SJCRH30 (cell line): Measurements from ENCODE around the gene RPL27A. TPM values are rescaled to one million over a fixed set of nuclear protein-coding genes. Genes with fewer than 3 reads are reported as not detected.

Experiments
- DNase-seq, 2 experiments: peaks; one replicate each; pipeline ENCODE4 v3.0.0-alpha.2; 2015 to 2020
- H3K27ac ChIP-seq: fragments of 250-450 bp; sonication (Bioruptor Pico); 2 replicates; pipeline ENCODE4 v1.5.1; 2020; ENCODE audit warnings: mild to moderate bottlenecking, moderate library complexity
- H3K27me3 ChIP-seq: fragments of 250-450 bp; sonication (Bioruptor Pico); 2 replicates; pipeline ENCODE4 v1.5.1; 2020; ENCODE audit warnings: mild to moderate bottlenecking, moderate library complexity
- H3K36me3 ChIP-seq: fragments of 250-450 bp; sonication (Bioruptor Pico); 2 replicates; pipeline ENCODE4 v1.5.1; 2020; ENCODE audit warnings: mild to moderate bottlenecking, moderate library complexity
- H3K4me1 ChIP-seq: fragments of 250-450 bp; sonication (Bioruptor Pico); 2 replicates; pipeline ENCODE4 v1.5.1; 2020; ENCODE audit warnings: mild to moderate bottlenecking, moderate library complexity
- H3K4me3 ChIP-seq: fragments of 250-450 bp; sonication (Bioruptor Pico); 2 replicates; pipeline ENCODE4 v1.5.1; 2020; ENCODE audit warnings: mild to moderate bottlenecking, moderate library complexity
- H3K9me3 ChIP-seq: fragments of 250-450 bp; sonication (Bioruptor Pico); replicated peaks from 2 replicates; pipeline ENCODE4 v1.5.1; 2020; ENCODE audit warnings: mild to moderate bottlenecking, moderate library complexity
- total RNA-seq: library from RNA; depleted of rRNA; stranded (reverse); fragments of >200 nt; shearing (Covaris generic); gene quantifications from 2 replicates; pipeline ENCODE4 v1.2.3, GENCODE V29; 2014

RPL27A gene
- total RNA-seq, 1 experiment from 2014 or later: 1,468 TPM

- peaks cover 45% of the 10 kb centered on the region for H3K36me3 ChIP-seq
- H3K4me1 ChIP-seq: peaks cover 27% of the 10 kb centered on the region
- no peaks in the 10 kb centered on the region for H3K27me3 ChIP-seq
- H3K9me3 ChIP-seq: no peaks in the 10 kb centered on the region
- H3K27ac ChIP-seq: no peak overlapping the region
- no peak for DNase-seq
- H3K4me3 ChIP-seq: no peak overlapping the region
These were observed 19.5 kb downstream of the RPL27A start for GRCh38 chr11:8701891-8702597.

- DNase-seq: no peak
- no peaks in the 10 kb centered on the region for H3K9me3 ChIP-seq
- peaks cover 43% of the 10 kb centered on the region for H3K36me3 ChIP-seq
- no peaks in the 10 kb centered on the region for H3K27me3 ChIP-seq
- H3K4me3 ChIP-seq: no peak overlapping the region
- no peak overlapping the region for H3K27ac ChIP-seq
- peaks cover 27% of the 10 kb centered on the region for H3K4me1 ChIP-seq
These were observed 20.0 kb downstream of the RPL27A start for GRCh38 chr11:8702598-8702915.

- H3K27me3 ChIP-seq: no peaks in the 10 kb centered on the region
- H3K4me3 ChIP-seq: no peak overlapping the region
- DNase-seq: no peak
- H3K9me3 ChIP-seq: no peaks in the 10 kb centered on the region
- H3K4me1 ChIP-seq: peaks cover 18% of the 10 kb centered on the region
- H3K27ac ChIP-seq: no peak overlapping the region
- H3K36me3 ChIP-seq: peaks cover 42% of the 10 kb centered on the region
These were observed 21.5 kb downstream of the RPL27A start for GRCh38 chr11:8704136-8704535.

GRCh38 chr11:8705146-8705545 is 22.6 kb downstream of the RPL27A start:
- H3K27me3 ChIP-seq: no peaks in the 10 kb centered on the region
- peaks cover 8% of the 10 kb centered on the region for H3K4me1 ChIP-seq
- no peak for DNase-seq
- H3K36me3 ChIP-seq: peaks cover 44% of the 10 kb centered on the region
- no peak overlapping the region for H3K27ac ChIP-seq
- no peaks in the 10 kb centered on the region for H3K9me3 ChIP-seq
- no peak overlapping the region for H3K4me3 ChIP-seq

GRCh38 chr11:8706673-8707432 is 24.3 kb downstream of the RPL27A start:
- Histone ChIP-seq H3K4me3 (no peak overlapping the region), H3K27ac (no peak overlapping the region), H3K4me1 (no peaks in the 10 kb centered on the region; the same call in 1 of the 2 replicates), H3K27me3 (no peaks in the 10 kb centered on the region), H3K36me3 (peaks cover 45% of the 10 kb centered on the region), H3K9me3 (no peaks in the 10 kb centered on the region)
- DNase-seq: no peak

GRCh38 chr11:8707541-8708191 is 25.1 kb downstream of the RPL27A start:
- Histone ChIP-seq H3K36me3 (peaks cover 50% of the 10 kb centered on the region), H3K9me3 (no peaks in the 10 kb centered on the region), H3K4me1 (no peaks in the 10 kb centered on the region; the same call in 1 of the 2 replicates), H3K27me3 (no peaks in the 10 kb centered on the region), H3K27ac (no peak overlapping the region), H3K4me3 (no peak overlapping the region)
- DNase-seq: no peak

- peak; percentile 38 for DNase-seq
- Histone ChIP-seq H3K27me3 (no peaks in the 10 kb centered on the region), H3K9me3 (no peaks in the 10 kb centered on the region), H3K4me1 (no peaks in the 10 kb centered on the region; the same call in 1 of the 2 replicates), H3K36me3 (peaks cover 58% of the 10 kb centered on the region), H3K4me3 (no peak overlapping the region), H3K27ac (no peak overlapping the region)
These were observed 26.5 kb downstream of the RPL27A start for GRCh38 chr11:8709002-8709672.

GRCh38 chr11:8709777-8710176 is 27.2 kb downstream of the RPL27A start:
- Histone ChIP-seq H3K36me3 (peaks cover 63% of the 10 kb centered on the region), H3K27ac (no peak overlapping the region), H3K9me3 (no peaks in the 10 kb centered on the region), H3K4me3 (no peak overlapping the region), H3K27me3 (no peaks in the 10 kb centered on the region), H3K4me1 (no peaks in the 10 kb centered on the region; the same call in 1 of the 2 replicates)
- DNase-seq: no peak

- no peak for DNase-seq
- H3K4me3 ChIP-seq: no peak overlapping the region
- H3K4me1 ChIP-seq: no peaks in the 10 kb centered on the region; the same call in 1 of the 2 replicates
- H3K27ac ChIP-seq: no peak overlapping the region
- H3K27me3 ChIP-seq: no peaks in the 10 kb centered on the region
- H3K9me3 ChIP-seq: no peaks in the 10 kb centered on the region
- H3K36me3 ChIP-seq: peaks cover 59% of the 10 kb centered on the region
These were observed 29.4 kb downstream of the RPL27A start for GRCh38 chr11:8711895-8712442.

- no peaks in the 10 kb centered on the region for H3K9me3 ChIP-seq
- H3K4me1 ChIP-seq: peaks cover 3% of the 10 kb centered on the region
- H3K27me3 ChIP-seq: no peaks in the 10 kb centered on the region
- no peak for DNase-seq
- H3K27ac ChIP-seq: no peak overlapping the region
- no peak overlapping the region for H3K4me3 ChIP-seq
- H3K36me3 ChIP-seq: peaks cover 61% of the 10 kb centered on the region
These were observed 29.9 kb downstream of the RPL27A start for GRCh38 chr11:8712506-8712905.

- H3K4me3 ChIP-seq: no peak overlapping the region
- H3K27me3 ChIP-seq: no peaks in the 10 kb centered on the region
- DNase-seq: no peak
- H3K27ac ChIP-seq: no peak overlapping the region
- H3K36me3 ChIP-seq: peaks cover 53% of the 10 kb centered on the region
- H3K9me3 ChIP-seq: no peaks in the 10 kb centered on the region
- H3K4me1 ChIP-seq: peaks cover 15% of the 10 kb centered on the region
These were observed 31.3 kb downstream of the RPL27A start for GRCh38 chr11:8713760-8714454.

- Histone ChIP-seq H3K4me3 (no peak overlapping the region), H3K36me3 (peaks cover 48% of the 10 kb centered on the region), H3K27ac (no peak overlapping the region), H3K27me3 (no peaks in the 10 kb centered on the region), H3K9me3 (no peaks in the 10 kb centered on the region), H3K4me1 (peaks cover 22% of the 10 kb centered on the region)
- DNase-seq: no peak
These were observed 32.1 kb downstream of the RPL27A start for GRCh38 chr11:8714622-8715225.

- no peak overlapping the region for H3K4me3 ChIP-seq
- H3K27ac ChIP-seq: no peak overlapping the region
- H3K36me3 ChIP-seq: peaks cover 40% of the 10 kb centered on the region
- peaks cover 30% of the 10 kb centered on the region for H3K4me1 ChIP-seq
- no peaks in the 10 kb centered on the region for H3K27me3 ChIP-seq
- DNase-seq: no peak
- no peaks in the 10 kb centered on the region for H3K9me3 ChIP-seq
These were observed 32.9 kb downstream of the RPL27A start for GRCh38 chr11:8715501-8715900.

- H3K36me3 ChIP-seq: peaks cover 31% of the 10 kb centered on the region
- H3K4me1 ChIP-seq: peaks cover 48% of the 10 kb centered on the region
- H3K4me3 ChIP-seq: no peak overlapping the region
- DNase-seq: no peak
- H3K27ac ChIP-seq: no peak overlapping the region; the same call in 1 of the 2 replicates
- H3K9me3 ChIP-seq: no peaks in the 10 kb centered on the region
- H3K27me3 ChIP-seq: no peaks in the 10 kb centered on the region
These were observed 34.9 kb downstream of the RPL27A start for GRCh38 chr11:8717544-8717875.
